T-cell (primary cell): ENCODE data around the gene AKAP6. TPM values are rescaled to one million over a fixed set of nuclear protein-coding genes. Genes with fewer than 3 reads are reported as not detected.

Source experiments
- ATAC-seq, 4 experiments: fragments of 200-7000 bp in 3 of 4; fragments of 150-1000 bp in 1 of 4; cut with Tn5 transposase; replicated peaks in 1 of 4; 1 replicate in 3 of 4; 2 replicates in 1 of 4; pipeline ENCODE4 v1.10.0; 2021; ENCODE audit warnings: moderate library complexity in 3 of 4, mild to moderate bottlenecking in 2 of 4, moderate number of reproducible peaks in 1 of 4
- CTCF ChIA-PET, 2 donors: fragments of 300-600 bp; sonication (Branson Sonifier 250); formaldehyde crosslinking; loops; one replicate each; lab custom pipeline; 2022; ENCODE audit warnings: antibody characterized with exemption in 2 of 2; lab: Charles Lee
- POLR2A ChIA-PET, 2 donors: fragments of 300-600 bp; sonication (Branson Sonifier 250); formaldehyde crosslinking; loops; one replicate each; lab custom pipeline; 2022; ENCODE audit warnings: antibody characterized with exemption in 2 of 2; lab: Charles Lee
- DNase-seq, 35 experiments: peaks; one replicate each; pipeline versions ENCODE4 v3.0.0 to v3.0.0-alpha.2; 2013 to 2023
- H3K27ac ChIP-seq: one replicate; pipeline ENCODE4 v1.5.1; 2013; ENCODE audit warnings: low read length
- H3K27me3 ChIP-seq, 2 experiments: replicated peaks in 1 of 2; 1 replicate in 1 of 2; 2 replicates in 1 of 2; pipeline versions ENCODE4 v1.6.1 to v1.7.0; 2013; ENCODE audit warnings: low read length in 1 of 2, mixed read lengths in 1 of 2; ENCODE audit not compliant: control insufficient read depth in 2 of 2, insufficient read depth in 2 of 2; ENCODE audit errors: extremely low read depth in 1 of 2
- H3K36me3 ChIP-seq, 2 donors: 1 replicate in 1 of 2; 2 replicates in 1 of 2; pipeline versions ENCODE4 v1.6.1 to v1.7.0; 2013; ENCODE audit warnings: low read length in 1 of 2; ENCODE audit not compliant: control insufficient read depth in 2 of 2, insufficient read depth in 1 of 2; ENCODE audit errors: extremely low read depth in 1 of 2
- H3K4me1 ChIP-seq, 2 experiments: 1 replicate in 1 of 2; 2 replicates in 1 of 2; pipeline versions ENCODE4 v1.6.1 to v1.7.0; 2013; ENCODE audit warnings: low read length in 2 of 2, mixed read lengths in 1 of 2; ENCODE audit not compliant: insufficient read depth in 2 of 2, control insufficient read depth in 1 of 2; ENCODE audit errors: extremely low read depth in 1 of 2
- H3K4me3 ChIP-seq, 2 donors: 1 replicate in 1 of 2; 2 replicates in 1 of 2; pipeline versions ENCODE4 v1.5.1 to v1.7.0; 2013; ENCODE audit warnings: mild to moderate bottlenecking in 2 of 2, low read length in 1 of 2, moderate library complexity in 1 of 2; ENCODE audit not compliant: control insufficient read depth in 1 of 2; ENCODE audit errors: extremely low read depth in 1 of 2
- H3K9me3 ChIP-seq: 2 replicates; pipeline ENCODE4 v1.7.0; 2013
- H3K27ac Mint-ChIP-seq, 2 donors: one replicate each; pipeline ENCODE4 v1.8.0; 2020 to 2021; ENCODE audit warnings: mild to moderate bottlenecking in 2 of 2, mixed read lengths in 2 of 2
- H3K27me3 Mint-ChIP-seq, 2 donors: one replicate each; pipeline ENCODE4 v1.8.0; 2021 to 2022; ENCODE audit warnings: mixed read lengths in 2 of 2
- H3K36me3 Mint-ChIP-seq: one replicate; pipeline ENCODE4 v1.8.0; 2021; ENCODE audit warnings: mixed read lengths
- H3K4me1 Mint-ChIP-seq, 3 donors: one replicate each; pipeline ENCODE4 v1.8.0; 2020 to 2022; ENCODE audit warnings: mixed read lengths in 3 of 3, mild to moderate bottlenecking in 1 of 3
- H3K4me3 Mint-ChIP-seq, 3 donors: one replicate each; pipeline ENCODE4 v1.8.0; 2020 to 2022; ENCODE audit warnings: mild to moderate bottlenecking in 3 of 3, mixed read lengths in 3 of 3, moderate library complexity in 3 of 3
- H3K9me3 Mint-ChIP-seq, 3 donors: one replicate each; pipeline ENCODE4 v1.8.0; 2020 to 2022; ENCODE audit warnings: mixed read lengths in 3 of 3
- WGBS: methylation state at CpG from one replicate; pipeline ENCODE4 v1.1.5; 2013; ENCODE audit warnings: missing lambda C conversion rate; ENCODE audit not compliant: insufficient coverage; 5-methylcytosine and 5-hydroxymethylcytosine counted together
- total RNA-seq, 35 experiments: library from RNA in 6 of 35; stranded (reverse) in 6 of 35; fragments of 120-200 nt in 1 of 35; gene quantifications; one replicate each; pipeline versions ENCODE4 v1.2.1 to v1.2.4 and lab custom pipeline; 2013 to 2026

Gene AKAP6
- total RNA-seq, 5 donors from 2014 or later (not counting 1 experiment from before 2014, with no cell fraction given) = 1.7 to 6.6 (median 2.6) TPM

DNA sequence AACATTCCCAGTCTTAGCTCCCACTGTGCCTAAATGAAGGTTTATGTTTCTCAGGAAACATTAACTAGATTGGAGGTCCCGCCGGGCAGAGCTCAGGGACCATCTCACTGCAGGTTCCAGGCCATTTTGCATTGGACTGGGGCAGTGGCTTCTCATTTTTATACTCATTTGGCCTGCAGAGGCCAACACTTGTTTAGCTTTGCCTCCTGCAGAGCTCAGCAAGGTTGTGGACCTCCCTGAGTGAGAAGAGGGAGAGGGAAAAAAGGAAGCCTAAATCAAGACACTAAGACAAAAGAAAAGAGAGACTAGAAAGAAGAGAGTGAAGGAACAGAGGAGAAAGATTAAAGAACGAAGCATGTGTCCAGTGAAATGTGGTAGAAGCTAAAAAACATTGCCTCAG lies 280.3 kb downstream of the AKAP6 start:
- no peak overlapping the region for H3K4me3 ChIP-seq
- H3K27me3 Mint-ChIP-seq = no peaks in the 10 kb centered on the region
- ChIA-PET POLR2A (no interaction called here), CTCF (interaction anchor here in 1 of 2 donors (0.6 kb wide), 1 partner anchor 18 kb away, joined by 3 read pairs; no protein-coding TSS in a partner anchor)
- no CpG with 5 or more reads among the region's 3 CpGs for WGBS
- H3K36me3 ChIP-seq = no peaks in the 10 kb centered on the region
- no peak overlapping the region for H3K27ac Mint-ChIP-seq
- no peaks in the 10 kb centered on the region for H3K9me3 Mint-ChIP-seq
- H3K27ac ChIP-seq = no peak overlapping the region
- no peaks in the 10 kb centered on the region for H3K9me3 ChIP-seq
- DNase-seq = no peak
- no peaks in the 10 kb centered on the region for H3K27me3 ChIP-seq
- H3K4me3 Mint-ChIP-seq = no peak overlapping the region
- H3K4me1 ChIP-seq = no peaks in the 10 kb centered on the region
- no peaks in the 10 kb centered on the region for H3K36me3 Mint-ChIP-seq
- H3K4me1 Mint-ChIP-seq = no peaks in the 10 kb centered on the region
- no peak for ATAC-seq

DNA sequence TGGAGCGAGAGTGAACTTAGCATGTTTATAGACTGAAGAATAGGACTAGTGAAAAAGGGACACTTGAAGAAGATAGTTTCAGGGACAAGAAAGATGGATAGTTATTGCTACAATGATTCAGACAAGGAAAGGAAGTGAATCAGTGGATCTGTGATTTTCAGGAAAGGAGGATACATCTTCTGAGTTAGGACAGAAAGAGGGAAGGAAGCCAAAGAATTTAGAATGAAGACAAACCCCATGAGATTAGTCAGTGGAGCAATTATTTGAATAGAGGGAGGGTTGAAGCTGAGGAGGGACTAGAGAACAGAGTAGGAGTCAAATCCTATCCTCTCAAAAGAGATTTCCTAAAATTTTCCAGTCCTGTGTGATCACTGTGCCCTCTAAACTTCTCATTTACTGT lies 282.7 kb downstream of the AKAP6 start:
- DNase-seq (no peak), ATAC-seq (no peak)
- 80% methylated on average over 1 of the region's 1 CpG for WGBS
- ChIA-PET CTCF (no interaction called here), POLR2A (no interaction called here)
- Mint-ChIP-seq H3K36me3 (no peaks in the 10 kb centered on the region), H3K4me3 (no peak overlapping the region), H3K27me3 (no peaks in the 10 kb centered on the region), H3K4me1 (no peaks in the 10 kb centered on the region), H3K9me3 (peaks cover 0 to 4% (median 0%) of the 10 kb centered on the region in 3 donors), H3K27ac (no peak overlapping the region)
- Histone ChIP-seq H3K27ac (no peak overlapping the region), H3K4me3 (no peak overlapping the region), H3K36me3 (no peaks in the 10 kb centered on the region), H3K4me1 (no peaks in the 10 kb centered on the region), H3K9me3 (no peaks in the 10 kb centered on the region), H3K27me3 (no peaks in the 10 kb centered on the region)

DNA sequence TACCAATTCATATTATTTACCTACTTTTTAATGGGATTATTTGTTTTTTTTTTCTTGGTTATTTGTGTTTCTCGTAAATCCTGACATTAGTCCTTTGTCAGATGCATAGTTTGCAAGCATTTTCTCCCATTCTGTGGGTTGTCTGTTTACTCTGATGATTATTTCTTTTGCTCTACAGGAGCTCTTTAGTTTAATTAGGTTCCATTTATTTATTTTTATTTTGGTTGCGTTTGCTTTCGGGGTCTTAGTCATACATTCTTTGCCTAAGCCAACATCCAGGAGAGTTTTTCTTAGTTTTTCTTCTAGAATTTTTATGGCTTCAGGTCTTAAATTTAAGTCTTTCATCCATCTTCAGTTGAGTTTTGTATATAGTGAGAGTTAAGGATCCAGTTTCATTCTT lies 289.9 kb downstream of the AKAP6 start:
- no peak for DNase-seq
- ATAC-seq = no peak
- Mint-ChIP-seq H3K27me3 (no peaks in the 10 kb centered on the region), H3K4me1 (no peaks in the 10 kb centered on the region), H3K36me3 (no peaks in the 10 kb centered on the region), H3K27ac (no peak overlapping the region), H3K9me3 (peaks cover 0 to 7% (median 2%) of the 10 kb centered on the region in 3 donors), H3K4me3 (no peak overlapping the region)
- no peaks in the 10 kb centered on the region for H3K9me3 ChIP-seq
- WGBS = no CpG with 5 or more reads among the region's 3 CpGs
- no peak overlapping the region for H3K27ac ChIP-seq
- CTCF ChIA-PET = no interaction called here
- no peaks in the 10 kb centered on the region for H3K27me3 ChIP-seq
- H3K4me1 ChIP-seq = no peaks in the 10 kb centered on the region
- H3K4me3 ChIP-seq = no peak overlapping the region
- POLR2A ChIA-PET = no interaction called here
- no peaks in the 10 kb centered on the region for H3K36me3 ChIP-seq

DNA sequence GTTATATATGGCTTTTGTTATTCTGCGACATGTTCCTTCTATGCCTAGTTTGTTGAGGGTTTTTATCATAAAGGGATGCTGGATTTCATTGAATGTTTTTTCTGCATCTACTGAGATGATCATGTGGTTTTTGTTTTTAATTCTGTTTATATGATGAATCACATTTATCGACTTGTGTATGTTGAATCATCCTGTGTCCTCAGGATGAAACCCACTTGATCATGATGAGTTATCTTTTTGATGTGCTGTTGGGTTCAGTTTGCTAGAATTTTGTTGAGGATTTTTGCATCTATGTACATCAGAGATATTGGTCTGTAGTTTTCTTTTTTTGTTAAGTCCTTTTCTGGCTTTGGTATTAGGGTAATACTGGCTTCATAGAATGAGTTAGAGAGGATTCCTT lies 291.2 kb downstream of the AKAP6 start:
- DNase-seq (no peak), ATAC-seq (no peak)
- POLR2A ChIA-PET = no interaction called here
- Histone ChIP-seq H3K27ac (no peak overlapping the region), H3K4me1 (no peaks in the 10 kb centered on the region), H3K4me3 (no peak overlapping the region), H3K9me3 (no peaks in the 10 kb centered on the region), H3K36me3 (no peaks in the 10 kb centered on the region), H3K27me3 (no peaks in the 10 kb centered on the region)
- H3K4me1 Mint-ChIP-seq = no peaks in the 10 kb centered on the region
- H3K27ac Mint-ChIP-seq = no peak overlapping the region
- no peaks in the 10 kb centered on the region for H3K36me3 Mint-ChIP-seq
- H3K9me3 Mint-ChIP-seq = peaks cover 0 to 7% (median 2%) of the 10 kb centered on the region in 3 donors
- 82% methylated on average over 2 of the region's 2 CpGs for WGBS
- CTCF ChIA-PET = no interaction called here
- no peaks in the 10 kb centered on the region for H3K27me3 Mint-ChIP-seq
- no peak overlapping the region for H3K4me3 Mint-ChIP-seq

DNA sequence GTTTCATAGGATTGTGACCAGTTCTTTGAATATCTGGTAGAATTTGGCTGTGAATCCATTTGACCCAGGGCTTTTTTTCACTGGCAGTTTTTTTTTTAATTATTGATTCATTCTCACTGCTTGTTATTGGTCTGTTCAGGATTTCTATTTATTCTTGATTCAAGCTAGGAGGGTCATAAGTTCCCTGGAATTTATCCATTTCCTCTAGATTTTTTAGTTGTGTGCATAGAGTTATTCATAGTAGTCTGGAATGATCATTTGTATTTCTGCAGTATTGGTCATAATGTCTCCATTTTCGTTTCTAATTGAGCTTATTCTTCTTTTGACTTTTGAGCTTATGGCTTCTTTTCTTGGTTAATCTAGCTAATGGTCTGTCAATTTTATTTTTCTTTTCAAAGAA lies 291.6 kb downstream of the AKAP6 start:
- no peak overlapping the region for H3K4me3 ChIP-seq
- POLR2A ChIA-PET = no interaction called here
- no peaks in the 10 kb centered on the region for H3K27me3 ChIP-seq
- Mint-ChIP-seq H3K4me1 (no peaks in the 10 kb centered on the region), H3K27ac (no peak overlapping the region), H3K9me3 (peaks cover 0 to 7% (median 2%) of the 10 kb centered on the region in 3 donors), H3K36me3 (no peaks in the 10 kb centered on the region), H3K27me3 (no peaks in the 10 kb centered on the region), H3K4me3 (no peak overlapping the region)
- no peaks in the 10 kb centered on the region for H3K36me3 ChIP-seq
- no peak for ATAC-seq
- H3K27ac ChIP-seq = no peak overlapping the region
- no peaks in the 10 kb centered on the region for H3K9me3 ChIP-seq
- no peak for DNase-seq
- WGBS = no CpG with 5 or more reads among the region's 1 CpG
- CTCF ChIA-PET = no interaction called here
- H3K4me1 ChIP-seq = no peaks in the 10 kb centered on the region

DNA sequence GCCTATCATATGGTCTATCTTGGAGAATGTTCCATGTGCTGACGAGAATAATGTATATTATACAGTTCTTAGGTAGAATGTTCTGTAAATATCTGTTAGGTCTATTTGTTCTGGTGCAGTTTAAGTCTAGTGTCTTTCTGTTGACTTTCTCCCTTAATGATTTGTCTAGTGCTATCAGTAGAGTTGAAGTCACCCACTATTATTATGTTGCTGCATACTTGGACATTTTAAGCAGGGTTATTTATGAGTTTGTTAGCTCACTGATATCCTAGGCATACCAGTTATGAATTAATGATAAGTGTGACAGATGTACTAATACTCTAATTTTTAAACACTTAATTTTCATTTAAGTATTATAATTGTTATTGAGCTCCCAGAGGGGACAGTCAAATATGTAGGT lies 292.5 kb downstream of the AKAP6 start:
- whole genome bisulfite sequencing = 64% methylated on average over 1 of the region's 1 CpG
- no peak overlapping the region for H3K27ac Mint-ChIP-seq
- H3K36me3 Mint-ChIP-seq = peaks cover 1% of the 10 kb centered on the region
- Histone ChIP-seq H3K9me3 (no peaks in the 10 kb centered on the region), H3K27ac (no peak overlapping the region), H3K27me3 (no peaks in the 10 kb centered on the region), H3K36me3 (no peaks in the 10 kb centered on the region), H3K4me3 (no peak overlapping the region), H3K4me1 (no peaks in the 10 kb centered on the region)
- no peaks in the 10 kb centered on the region for H3K4me1 Mint-ChIP-seq
- H3K9me3 Mint-ChIP-seq = peaks cover 1 to 5% (median 3%) of the 10 kb centered on the region in 3 donors
- no peak for ATAC-seq
- ChIA-PET CTCF (no interaction called here), POLR2A (no interaction called here)
- no peaks in the 10 kb centered on the region for H3K27me3 Mint-ChIP-seq
- DNase-seq = no peak
- H3K4me3 Mint-ChIP-seq = no peak overlapping the region

DNA sequence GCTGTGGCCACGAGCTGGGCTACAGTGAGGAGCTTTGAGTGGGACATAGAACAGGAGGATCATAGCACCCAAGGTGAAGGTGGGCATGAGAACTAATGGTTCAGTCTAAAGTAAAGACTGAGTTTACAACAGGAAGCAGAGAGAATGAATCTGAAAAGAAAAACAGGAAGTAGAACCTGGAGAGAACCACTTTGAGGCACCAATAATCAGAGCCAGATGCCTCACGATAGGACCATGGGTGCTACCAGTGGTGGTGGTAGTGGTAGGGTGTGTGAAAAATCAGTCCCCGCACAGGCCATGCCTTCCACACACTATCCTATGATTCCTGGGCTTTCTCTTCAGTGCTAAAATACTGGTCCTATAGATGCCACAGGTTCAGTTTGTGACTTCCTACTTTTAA lies 293.6 kb downstream of the AKAP6 start:
- ATAC-seq = no peak

More for the DNA sequence above, 293.6 kb downstream of the AKAP6 start:
- no peak for DNase-seq
- Histone ChIP-seq H3K36me3 (no peaks in the 10 kb centered on the region), H3K27ac (no peak overlapping the region), H3K9me3 (no peaks in the 10 kb centered on the region), H3K4me1 (no peaks in the 10 kb centered on the region), H3K4me3 (no peak overlapping the region), H3K27me3 (no peaks in the 10 kb centered on the region)
- CTCF ChIA-PET = no interaction called here
- WGBS = 67% methylated on average over 1 of the region's 3 CpGs
- H3K27ac Mint-ChIP-seq = no peak overlapping the region
- H3K9me3 Mint-ChIP-seq = peaks cover 3 to 7% (median 4%) of the 10 kb centered on the region in 3 donors
- H3K4me1 Mint-ChIP-seq = no peaks in the 10 kb centered on the region
- H3K4me3 Mint-ChIP-seq = no peak overlapping the region
- POLR2A ChIA-PET = no interaction called here
- H3K27me3 Mint-ChIP-seq = no peaks in the 10 kb centered on the region
- H3K36me3 Mint-ChIP-seq = peaks cover 3% of the 10 kb centered on the region
